NCI-H2196 (cell line): Measurements from ENCODE around the gene KIF2C.

ENCODE experiments used
- DNase-seq: peaks from one replicate; lab custom pipeline; 2025; ENCODE audit not compliant: unreplicated experiment; lab: John Stamatoyannopoulos, UW

KIF2C gene

DNA sequence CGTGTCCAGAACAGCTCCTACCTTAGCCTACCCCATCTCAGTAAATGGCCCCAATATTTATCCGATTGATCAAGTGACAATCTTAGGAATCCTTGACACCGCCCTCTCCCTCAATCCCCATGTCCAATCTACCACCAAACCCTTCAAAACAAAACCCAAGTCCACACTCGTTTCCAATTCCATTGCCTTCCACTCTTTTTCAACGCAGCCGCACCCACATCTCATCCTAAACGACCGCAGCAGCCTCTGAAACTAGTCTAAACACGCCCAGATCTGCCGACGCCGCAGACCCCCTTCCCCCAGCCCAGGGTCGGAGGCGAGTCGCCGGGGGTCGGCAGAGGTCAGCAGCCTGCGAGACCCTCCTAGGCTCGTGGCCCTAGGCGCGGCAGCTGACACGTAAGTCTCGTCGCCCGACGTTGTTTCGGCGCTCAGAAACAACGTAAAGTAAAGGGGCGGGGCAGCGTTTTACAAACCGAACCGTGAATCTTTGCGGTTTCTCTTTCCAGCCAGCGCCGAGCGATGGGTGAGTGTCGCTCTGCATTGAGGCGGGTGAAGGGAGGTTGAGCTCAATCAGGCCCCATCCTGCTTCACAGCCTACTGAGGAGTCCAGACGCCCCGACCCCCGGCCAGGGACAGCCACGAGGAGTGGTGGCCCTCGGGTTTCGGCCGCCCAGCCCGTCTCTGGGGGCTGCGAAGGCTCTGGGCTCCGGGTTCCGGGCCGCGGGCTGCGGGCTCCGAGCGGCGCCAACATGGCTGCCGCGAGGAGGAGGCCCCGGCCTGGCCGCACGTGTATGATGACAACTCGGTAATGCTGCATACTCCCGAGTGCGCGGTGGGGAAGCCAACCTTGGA is 35.7 kb downstream of the KIF2C start, which contains the start of gene RPS8:
Gene RPS8, plus strand, starts transcription at position 463 of the 852 bp plus-strand sequence. Its CDS starts 57 bp downstream, at position 520.
- DNase-seq, result peak; percentile 96

DNA sequence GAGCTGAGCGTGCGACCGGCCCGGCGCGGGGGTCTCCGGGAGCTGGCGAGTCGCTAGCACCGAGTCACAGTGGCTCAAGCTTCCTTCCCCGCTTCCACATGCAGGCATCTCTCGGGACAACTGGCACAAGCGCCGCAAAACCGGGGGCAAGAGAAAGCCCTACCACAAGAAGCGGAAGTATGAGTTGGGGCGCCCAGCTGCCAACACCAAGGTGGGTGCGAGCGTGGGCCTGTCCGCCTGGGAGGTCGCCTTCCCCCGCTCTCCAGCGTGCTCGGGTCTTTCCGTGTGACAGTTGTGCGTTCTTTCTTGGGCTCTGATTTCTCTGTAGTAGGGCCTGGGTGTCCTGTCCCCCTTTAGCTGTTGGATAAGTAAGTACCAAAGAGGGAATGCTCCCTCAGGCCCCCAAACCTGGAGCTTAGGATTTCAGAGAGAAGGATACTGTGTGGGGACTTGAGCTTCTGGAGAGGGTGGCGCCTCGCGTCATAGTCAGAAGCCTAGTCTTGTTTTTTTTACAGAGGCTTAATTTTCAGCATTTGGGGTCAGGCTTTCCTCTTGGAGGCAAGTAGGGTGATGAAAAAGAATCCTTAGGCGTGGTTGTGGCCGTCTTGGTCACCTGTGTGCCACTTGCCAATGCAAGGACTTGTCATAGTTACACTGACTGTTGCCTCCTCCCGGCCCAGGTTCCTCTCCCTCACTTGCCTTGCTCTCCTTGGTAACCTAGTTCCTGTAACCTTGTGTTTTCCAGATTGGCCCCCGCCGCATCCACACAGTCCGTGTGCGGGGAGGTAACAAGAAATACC is 36.5 kb downstream of the KIF2C start:
- no peak for DNase-seq

DNA sequence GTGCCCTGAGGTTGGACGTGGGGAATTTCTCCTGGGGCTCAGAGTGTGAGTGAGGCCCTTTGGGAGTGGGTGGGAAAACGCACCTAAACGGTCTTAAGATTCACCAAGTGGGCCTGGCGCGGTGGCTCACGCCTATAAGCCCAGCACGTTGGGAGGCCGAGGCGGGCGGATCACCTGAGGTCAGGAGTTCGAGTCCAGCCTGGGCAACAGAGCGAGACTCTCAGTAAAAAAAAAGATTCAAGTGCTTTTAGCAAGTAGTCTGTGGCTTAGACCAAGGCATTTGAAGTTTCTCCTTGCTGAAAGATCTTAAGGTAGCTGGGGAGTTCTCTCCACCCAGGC is 37.1 kb downstream of the KIF2C start:
- DNase-seq, result no peak

DNA sequence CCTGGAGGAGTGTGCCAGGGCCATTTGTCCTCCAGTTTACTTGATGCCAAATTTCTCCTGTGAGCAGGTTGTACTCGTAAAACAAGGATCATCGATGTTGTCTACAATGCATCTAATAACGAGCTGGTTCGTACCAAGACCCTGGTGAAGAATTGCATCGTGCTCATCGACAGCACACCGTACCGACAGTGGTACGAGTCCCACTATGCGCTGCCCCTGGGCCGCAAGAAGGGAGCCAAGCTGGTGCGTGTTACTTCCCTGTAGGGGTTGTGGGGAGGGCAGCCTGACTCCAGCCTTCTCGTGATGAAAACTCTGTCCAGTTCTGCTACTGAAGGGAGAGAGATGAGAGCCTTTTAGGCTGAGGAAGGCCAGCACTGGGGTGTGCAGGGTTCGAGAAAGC is 37.9 kb downstream of the KIF2C start:
- DNase-seq, result no peak

DNA sequence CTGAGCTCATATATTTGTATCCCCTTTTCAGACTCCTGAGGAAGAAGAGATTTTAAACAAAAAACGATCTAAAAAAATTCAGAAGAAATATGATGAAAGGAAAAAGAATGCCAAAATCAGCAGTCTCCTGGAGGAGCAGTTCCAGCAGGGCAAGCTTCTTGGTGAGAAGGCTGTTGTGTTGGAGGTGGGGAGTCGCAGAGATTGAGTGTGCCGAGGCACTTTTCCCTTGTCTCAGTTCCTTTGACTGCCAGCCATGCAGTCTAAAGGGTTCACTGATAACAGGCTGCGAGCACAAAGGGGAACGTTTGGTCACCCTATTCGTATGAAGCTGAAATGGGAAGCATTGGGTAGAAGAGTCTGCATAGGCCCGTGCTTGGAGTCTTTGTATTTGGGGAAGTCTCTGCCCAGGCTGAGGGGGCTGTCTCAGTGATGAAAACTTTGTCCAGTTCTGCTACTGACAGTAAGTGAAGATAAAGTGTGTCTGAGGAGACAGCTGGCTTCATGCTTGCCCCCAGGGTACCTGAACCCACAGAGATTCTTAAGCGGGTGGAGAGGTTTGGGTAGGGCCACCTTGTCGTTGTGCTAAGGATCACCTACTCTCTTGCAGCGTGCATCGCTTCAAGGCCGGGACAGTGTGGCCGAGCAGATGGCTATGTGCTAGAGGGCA is 38.5 kb downstream of the KIF2C start:
- DNase-seq, result no peak

DNA sequence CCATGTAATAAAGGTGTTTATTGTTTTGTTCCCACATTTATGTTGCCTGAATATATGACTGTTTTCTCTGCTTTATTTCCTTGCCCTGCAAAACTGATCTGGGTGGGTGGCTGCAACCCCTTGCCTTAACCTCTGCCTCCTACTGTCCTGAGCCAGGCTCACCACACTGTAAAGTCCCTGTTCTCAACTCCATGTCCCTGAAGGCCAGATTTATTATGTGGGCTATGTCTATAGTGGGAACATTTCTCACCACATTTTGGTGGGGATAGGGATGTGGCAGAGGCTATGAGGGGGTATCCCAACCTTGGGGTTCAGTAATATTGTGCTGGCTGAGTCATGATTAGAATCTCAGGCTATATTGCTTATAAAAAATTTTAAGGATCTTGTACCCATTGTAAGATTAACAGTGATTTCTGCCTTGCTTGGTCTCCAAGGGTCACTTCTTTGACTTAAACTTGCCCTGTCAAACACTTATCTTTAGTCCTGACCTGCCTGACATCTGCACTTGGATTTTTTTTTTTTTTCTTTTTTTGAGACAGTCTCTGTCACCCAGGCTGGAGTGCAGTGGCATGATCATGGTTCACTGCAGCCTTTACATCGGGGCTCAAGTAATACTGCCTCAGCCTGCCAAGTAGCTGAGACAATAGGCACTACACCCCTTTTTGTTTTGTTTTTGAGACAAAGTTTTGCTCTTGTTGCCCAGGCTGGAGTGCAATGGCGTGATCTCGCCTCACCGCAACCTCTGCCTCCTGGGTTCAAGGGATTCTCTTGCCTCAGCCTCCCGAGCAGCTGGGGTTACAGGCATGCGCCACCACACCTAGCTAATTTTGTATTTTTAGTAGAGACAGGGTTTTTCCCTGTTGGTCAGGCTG is 39.3 kb downstream of the KIF2C start:
- DNase-seq, result no peak

DNA sequence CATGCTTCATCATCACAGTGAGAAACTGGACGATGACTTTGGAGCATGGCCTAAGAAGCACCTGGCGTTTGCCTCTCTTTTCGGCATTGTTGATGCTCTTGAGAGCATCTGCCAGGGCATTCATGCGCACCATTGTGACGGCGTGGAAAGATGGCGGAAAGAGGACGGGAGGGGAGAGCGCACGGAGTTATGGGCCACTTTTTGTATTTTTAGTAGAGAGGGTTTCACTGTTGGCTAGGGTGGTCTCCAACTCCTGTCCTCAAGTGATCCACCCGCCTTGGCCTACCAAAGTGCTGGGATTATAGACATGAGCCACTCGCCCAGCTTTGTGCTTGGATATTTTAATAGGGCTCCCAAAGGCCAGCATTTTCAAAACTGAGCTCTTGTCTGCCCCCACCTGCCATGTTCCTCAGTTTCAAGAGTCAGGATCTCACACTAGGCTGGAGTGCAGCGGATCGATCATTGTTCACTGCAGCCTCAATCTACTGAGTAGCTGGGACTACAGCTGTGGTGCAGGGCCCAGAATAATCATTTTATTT is 41.0 kb downstream of the KIF2C start:
- DNase-seq, result no peak

DNA sequence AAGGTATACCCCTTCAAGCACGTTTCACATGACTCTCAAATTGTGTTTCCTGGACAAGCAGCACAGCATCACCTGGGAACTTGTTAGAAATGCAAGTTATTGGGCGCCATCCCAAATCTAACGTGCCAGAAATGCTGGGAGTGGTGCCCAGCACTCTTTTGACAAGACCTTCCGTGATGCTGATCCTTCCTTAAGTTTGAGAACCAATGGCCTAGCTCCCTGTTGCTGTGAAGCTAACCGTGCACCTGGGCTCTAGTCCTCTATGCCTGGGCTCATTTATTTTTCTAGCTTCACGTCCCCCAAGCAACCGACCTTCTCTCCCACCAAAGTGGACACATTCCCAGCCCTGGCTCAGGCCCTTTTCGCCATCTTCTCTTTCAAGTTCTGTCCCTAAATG is 44.1 kb downstream of the KIF2C start:
- no peak for DNase-seq

DNA sequence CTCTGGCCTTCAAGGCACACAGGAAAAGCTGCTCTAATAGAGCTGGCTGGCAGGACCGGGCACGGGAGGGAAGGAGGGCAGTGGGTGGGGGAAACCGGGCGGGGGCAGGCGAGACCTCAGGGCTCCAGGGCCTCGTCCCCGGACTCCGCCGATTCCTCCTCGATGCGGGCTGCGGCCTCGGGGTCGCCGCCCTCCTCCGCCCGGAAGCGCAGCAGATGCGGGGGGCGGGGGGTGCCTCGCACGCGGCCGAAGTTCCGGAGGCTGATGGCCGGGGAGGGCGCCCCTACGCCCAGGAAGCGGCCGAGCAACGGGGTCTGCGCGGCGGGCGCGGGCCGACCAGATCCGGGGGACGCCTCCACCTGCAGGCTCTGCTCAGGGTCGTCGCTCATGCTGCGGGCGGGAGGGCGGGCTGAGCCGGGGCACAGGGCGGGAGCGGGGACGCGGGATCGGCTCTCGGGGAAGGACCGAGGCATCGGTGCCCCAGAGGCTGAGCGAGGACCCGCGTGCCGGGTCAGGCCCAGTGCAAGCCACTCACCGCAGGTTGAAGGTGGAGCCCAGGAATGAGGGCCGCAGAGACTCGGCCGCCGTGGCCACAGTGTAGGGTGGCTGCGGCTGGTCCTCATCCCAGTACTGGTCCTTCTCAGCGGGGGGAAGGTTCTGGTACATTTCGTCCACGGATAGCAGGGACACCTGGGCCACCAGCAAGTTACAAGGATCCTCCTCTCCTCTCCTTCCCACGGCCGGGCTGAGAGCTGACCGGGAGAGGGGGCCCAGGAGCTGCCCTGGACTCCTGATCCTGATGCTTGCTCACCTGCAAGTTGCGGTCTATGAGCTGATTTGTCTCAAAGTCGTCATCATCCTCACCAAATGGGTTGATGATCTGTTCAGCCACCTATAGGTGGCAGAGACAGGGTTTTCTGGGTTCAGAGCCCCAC is 44.7 kb downstream of the KIF2C start:
- DNase-seq, result no peak

DNA sequence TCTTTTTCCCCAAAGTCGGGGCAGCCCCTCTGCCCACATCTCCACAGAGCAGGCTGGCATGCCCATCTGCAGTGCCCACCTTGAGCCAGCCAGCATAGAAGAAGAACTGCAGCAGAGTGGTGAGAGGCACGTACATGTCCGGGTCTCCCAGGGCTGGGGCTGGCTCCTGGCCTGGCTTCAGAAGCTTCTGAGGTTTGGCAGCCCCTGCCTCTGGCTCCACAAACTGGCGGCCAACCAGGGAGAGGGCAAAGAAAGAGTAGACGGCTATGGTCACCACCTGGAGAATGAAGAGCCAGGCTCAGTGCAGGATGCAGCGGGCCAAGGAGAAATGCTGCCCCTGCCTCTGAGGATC is 45.4 kb downstream of the KIF2C start:
- DNase-seq, result no peak

DNA sequence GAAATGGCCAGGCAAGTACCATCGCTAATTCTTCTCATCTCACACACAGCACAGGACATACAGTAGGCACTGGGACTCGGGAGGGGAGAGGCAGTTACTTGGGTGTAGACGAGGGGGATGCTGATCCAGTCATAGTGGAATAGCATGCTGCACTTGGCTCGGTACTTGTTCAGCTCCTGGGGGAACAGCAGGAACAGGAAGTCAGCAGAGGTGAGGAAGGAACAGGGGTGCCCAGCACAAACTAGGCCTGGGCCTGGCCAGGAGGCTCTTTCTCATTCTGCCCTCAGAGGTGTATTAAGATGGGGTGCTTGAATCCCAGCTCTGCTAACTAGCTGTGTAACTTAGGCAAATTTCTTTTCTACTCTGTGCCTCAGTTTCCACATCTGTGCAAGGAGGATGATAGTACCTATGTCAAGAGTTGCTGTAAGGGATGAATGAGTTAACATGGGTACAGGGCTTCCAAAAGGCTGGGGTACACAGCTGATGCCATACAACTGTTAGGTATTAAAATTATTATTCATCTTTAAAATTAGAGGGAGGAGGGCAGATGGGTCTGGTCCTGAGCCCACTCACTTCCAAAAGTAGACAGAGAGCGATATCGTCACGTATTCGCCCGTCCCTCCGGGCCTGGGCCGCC is 46.0 kb downstream of the KIF2C start:
- no peak for DNase-seq

DNA sequence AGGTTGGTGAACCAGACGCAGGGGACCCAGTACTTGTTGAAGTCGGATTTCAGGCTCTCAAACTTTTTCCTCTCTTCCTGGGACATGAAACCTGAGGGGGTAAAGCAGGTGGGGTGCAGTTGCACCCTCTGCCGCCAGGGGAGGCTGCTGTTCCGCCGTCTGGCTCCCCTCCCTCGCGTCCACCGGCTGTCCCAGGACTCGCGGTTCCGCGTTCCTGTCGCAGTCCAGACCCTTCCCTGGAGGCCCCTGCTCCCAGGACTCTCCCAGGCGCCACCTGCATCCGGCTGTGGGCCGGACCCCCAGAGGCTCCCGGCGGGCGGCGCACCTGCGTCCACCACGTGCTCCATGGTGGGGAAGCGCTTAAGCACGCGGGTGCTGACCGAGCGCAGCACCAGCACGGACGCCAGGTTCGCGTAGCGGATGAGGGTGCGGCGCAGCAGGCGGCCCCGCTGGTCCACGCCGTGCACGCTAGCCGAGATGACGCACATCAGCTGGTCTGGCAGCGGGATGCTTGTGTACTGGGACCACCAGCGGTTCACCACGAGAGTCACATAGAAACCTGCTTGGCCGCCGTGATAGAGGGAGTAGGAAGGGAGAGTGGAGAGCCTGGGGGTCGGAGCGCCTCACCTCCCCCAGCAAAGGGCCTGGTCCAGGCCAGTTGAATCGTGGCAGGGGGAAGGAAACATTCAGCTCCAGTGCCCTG is 46.7 kb downstream of the KIF2C start:
- DNase-seq, result no peak

DNA sequence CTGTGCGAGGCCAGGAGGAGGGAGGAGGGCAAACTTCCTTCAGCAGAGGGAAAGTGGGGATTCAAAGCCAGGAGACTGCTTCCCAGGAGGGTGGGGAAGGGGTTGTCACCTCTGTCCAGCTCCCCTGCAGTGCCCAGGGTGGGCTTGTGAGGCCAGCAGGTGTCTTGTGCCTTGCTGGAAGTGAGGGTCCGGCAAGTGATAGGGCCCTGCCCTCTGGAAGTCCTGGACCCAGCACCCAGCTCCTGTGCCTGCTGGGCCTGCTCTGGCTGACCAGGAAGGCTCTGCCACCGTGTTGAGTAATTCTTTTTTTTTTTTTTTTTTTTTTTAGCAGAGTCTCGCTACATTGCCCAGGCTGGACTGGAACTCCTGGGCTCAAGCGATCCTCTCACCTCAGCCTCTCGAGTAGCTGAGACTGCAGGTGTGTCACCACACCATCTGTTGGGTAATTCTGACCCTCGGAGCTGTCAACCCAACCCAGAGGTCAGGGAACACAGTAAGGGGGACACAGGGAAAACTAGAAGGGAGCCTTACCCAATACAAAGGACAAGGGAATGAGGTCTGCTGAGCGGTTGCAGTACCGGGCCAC is 47.3 kb downstream of the KIF2C start:
- DNase-seq, result no peak

DNA sequence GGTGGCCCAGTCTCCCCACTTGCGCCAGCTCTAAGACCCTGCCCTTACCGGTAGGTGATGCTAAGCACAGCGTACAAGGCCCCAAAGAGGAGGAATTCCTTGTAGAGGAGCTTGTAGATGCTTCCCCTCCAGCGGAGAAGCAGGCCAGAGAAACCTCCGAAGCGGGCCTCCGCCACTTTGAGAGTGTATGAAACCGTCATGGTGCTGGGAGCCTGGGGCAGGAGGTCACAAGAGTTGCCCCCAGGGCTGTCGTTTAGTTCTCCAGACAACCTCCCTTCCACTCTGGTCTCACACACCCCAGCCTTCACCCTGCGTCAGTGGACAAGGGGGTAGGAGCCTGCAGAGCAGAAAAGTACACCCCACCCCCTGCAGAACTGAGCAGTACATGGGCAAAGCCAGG is 47.9 kb downstream of the KIF2C start:
- DNase-seq, result no peak

DNA sequence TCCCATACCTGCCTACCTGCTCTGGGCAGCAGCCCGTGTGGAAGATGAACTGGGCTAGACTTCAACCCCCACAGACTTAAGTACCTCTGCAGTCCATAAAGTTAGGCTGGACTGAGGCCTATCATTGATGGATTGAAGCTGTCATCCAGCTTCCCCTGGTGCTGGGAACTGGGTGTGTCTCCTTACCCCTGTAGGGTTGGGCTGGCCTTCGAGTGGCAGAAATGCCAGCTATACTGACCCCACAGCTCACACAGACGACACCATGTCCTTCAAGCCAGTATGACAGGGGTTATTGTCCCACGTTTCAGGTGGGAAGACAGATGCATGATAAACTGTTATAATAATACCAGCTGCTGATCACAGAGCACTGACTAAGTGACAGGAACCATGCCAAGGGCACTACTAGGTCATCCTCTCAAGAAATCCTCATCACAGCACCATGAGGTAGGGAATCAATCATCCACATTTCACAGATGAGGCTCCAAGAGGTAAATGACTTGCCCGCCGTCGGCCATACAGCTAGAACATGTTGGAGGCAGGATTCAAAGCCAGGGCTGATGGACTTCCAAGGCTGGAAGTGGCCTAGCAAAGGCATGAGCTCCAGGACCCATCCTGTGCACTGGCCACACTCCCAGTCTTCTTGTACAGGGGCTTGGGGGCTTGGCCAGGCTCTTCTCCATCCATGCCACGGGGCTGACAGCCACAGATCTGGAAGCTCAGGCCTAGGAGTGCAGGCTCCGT is 48.7 kb downstream of the KIF2C start, which contains the start of gene BEST4:
Gene BEST4, minus strand, starts transcription at position 51 of the 741 bp plus-strand sequence. CDS start 465 bp downstream, outside the sequence.
- no peak for DNase-seq

DNA sequence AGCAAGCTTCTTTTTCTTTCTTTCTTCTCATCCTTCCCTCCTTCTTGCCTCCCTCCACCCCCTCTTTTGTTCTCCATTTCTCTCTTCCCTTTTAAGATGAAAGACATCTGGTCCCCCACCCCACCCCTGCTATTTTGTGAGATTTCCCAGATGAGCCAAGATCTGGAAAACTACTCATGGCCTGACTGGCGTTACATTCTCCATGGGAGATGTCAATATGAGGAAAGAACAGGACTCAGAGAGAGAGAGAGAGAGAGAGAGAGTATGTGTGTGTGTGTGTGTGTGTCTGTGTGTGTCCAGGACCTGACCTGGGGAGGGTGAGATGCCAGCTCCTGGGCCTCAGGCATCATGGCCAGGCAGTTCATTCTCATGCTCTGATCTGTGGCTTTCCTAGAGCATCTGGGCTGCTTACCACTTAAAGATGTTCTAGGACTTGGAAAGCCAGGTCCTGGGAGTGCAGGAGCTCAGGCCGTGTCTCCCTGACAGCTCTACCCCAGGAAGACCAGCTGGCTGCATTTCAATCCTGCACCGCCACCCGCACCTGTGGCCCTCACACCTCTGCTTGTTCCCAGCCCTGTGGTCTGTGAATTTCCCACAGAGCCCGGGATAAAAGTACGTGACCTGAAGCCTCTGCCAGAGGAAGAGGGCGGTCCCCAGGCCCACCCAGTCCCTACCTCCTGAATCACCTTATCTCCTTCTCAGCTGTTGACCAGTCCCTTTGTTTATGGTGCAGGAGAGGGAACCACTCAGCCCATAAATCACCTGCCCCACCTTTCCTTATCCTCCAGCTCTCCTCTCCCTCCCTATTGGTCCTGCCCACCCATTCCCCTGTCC is 51.5 kb downstream of the KIF2C start:
- no peak for DNase-seq
